Measurements from ENCODE around the gene SCPEP1.

Gene SCPEP1

DNA sequence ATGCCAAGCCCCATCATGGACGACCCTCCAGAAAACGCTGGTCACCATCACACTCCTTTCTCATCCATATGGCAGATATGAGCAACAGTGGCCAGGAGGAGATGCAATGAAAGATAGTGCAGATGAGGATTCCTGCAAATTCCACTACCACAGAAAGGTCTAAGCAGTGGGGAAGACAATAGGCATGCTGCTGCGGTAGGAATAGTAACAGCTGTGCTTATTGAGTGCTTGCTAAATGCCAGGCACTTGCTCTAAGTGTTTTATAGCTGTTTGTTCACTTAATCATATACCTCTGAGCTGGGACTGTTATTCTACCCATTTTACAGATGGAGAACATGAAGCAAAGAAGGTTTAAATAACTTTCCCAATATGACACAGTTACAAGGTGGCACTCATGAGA is 60.6 kb downstream of the SCPEP1 start:
- TF ChIP-seq, protein P1, sequence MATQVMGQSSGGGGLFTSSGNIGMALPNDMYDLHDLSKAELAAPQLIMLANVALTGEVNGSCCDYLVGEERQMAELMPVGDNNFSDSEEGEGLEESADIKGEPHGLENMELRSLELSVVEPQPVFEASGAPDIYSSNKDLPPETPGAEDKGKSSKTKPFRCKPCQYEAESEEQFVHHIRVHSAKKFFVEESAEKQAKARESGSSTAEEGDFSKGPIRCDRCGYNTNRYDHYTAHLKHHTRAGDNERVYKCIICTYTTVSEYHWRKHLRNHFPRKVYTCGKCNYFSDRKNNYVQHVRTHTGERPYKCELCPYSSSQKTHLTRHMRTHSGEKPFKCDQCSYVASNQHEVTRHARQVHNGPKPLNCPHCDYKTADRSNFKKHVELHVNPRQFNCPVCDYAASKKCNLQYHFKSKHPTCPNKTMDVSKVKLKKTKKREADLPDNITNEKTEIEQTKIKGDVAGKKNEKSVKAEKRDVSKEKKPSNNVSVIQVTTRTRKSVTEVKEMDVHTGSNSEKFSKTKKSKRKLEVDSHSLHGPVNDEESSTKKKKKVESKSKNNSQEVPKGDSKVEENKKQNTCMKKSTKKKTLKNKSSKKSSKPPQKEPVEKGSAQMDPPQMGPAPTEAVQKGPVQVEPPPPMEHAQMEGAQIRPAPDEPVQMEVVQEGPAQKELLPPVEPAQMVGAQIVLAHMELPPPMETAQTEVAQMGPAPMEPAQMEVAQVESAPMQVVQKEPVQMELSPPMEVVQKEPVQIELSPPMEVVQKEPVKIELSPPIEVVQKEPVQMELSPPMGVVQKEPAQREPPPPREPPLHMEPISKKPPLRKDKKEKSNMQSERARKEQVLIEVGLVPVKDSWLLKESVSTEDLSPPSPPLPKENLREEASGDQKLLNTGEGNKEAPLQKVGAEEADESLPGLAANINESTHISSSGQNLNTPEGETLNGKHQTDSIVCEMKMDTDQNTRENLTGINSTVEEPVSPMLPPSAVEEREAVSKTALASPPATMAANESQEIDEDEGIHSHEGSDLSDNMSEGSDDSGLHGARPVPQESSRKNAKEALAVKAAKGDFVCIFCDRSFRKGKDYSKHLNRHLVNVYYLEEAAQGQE (IDR thresholded peaks at IDR 0.05; ENCODE audit: insufficient read depth in 1 of 2, low read depth in 2 of 2, low read length in 2 of 2): no peak
- TF ChIP-seq SIN3A (IDR thresholded peaks at IDR 0.05; ENCODE audit: borderline replicate concordance, insufficient read depth, low read length) (no peak), FOXP2 (optimal IDR thresholded peaks at IDR 0.05; ENCODE audit: borderline replicate concordance, extremely low read depth, extremely low read length, insufficient read depth) (no peak)

DNA sequence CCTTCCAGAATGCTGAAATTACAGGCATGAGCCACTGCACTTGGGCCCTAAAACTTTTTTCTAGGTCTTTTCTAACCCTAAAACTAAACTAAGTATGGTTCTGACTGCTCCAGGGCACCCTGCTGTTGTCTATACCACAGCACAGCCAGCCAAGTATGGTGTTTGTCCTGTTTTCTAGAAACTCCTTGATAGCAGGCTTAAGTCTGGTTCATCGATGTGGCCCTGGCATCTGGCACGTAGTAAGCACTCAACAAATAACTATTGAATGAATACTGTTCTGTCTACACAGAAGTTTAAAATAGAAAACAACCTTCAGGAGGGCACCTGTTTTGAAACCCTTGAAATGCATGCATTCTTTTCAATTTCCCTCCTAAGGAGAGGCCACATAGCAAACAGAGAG is 62.6 kb downstream of the SCPEP1 start:
- no peak for TF ChIP-seq POLR2AphosphoS5 (IDR thresholded peaks at IDR 0.05; ENCODE audit: low read depth, low read length)
- TF ChIP-seq SIN3A (IDR thresholded peaks at IDR 0.05; ENCODE audit: borderline replicate concordance, insufficient read depth, low read length): no peak
- TF ChIP-seq, protein P1 (IDR thresholded peaks at IDR 0.05; ENCODE audit: insufficient read depth in 1 of 2, low read depth in 2 of 2, low read length in 2 of 2): no peak
- no peak for TF ChIP-seq FOXP2 (optimal IDR thresholded peaks at IDR 0.05; ENCODE audit: borderline replicate concordance, extremely low read depth, extremely low read length, insufficient read depth)
- TF ChIP-seq TAF1 (IDR thresholded peaks at IDR 0.05; ENCODE audit: borderline replicate concordance, insufficient read depth, low read length): no peak

DNA sequence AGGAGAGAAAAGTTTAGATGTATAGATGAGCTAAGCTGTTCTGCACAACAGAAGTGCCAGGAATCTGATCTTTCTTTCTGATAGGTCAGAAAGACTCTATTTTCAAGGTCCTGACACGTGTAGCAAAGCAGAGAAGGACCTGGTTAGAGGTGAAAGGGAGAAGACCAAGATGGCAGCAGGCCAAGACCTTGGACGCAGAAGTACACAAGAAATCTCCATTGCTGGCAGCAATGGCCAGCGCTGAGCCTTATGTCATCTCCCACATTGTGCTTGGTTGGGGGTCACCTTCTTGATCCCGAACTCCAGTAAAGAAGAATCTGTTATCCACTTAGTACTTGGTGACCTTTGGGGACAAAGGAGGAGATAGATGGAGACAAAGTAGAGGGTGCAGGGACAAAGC is 65.3 kb downstream of the SCPEP1 start:
- TF ChIP-seq TAF1 (IDR thresholded peaks at IDR 0.05; ENCODE audit: borderline replicate concordance, insufficient read depth, low read length) (no peak), FOXP2 (optimal IDR thresholded peaks at IDR 0.05; ENCODE audit: borderline replicate concordance, extremely low read depth, extremely low read length, insufficient read depth) (no peak), POLR2AphosphoS5 (IDR thresholded peaks at IDR 0.05; ENCODE audit: low read depth, low read length) (no peak)
- TF ChIP-seq, protein P1 (IDR thresholded peaks at IDR 0.05; ENCODE audit: insufficient read depth in 1 of 2, low read depth in 2 of 2, low read length in 2 of 2): no peak

DNA sequence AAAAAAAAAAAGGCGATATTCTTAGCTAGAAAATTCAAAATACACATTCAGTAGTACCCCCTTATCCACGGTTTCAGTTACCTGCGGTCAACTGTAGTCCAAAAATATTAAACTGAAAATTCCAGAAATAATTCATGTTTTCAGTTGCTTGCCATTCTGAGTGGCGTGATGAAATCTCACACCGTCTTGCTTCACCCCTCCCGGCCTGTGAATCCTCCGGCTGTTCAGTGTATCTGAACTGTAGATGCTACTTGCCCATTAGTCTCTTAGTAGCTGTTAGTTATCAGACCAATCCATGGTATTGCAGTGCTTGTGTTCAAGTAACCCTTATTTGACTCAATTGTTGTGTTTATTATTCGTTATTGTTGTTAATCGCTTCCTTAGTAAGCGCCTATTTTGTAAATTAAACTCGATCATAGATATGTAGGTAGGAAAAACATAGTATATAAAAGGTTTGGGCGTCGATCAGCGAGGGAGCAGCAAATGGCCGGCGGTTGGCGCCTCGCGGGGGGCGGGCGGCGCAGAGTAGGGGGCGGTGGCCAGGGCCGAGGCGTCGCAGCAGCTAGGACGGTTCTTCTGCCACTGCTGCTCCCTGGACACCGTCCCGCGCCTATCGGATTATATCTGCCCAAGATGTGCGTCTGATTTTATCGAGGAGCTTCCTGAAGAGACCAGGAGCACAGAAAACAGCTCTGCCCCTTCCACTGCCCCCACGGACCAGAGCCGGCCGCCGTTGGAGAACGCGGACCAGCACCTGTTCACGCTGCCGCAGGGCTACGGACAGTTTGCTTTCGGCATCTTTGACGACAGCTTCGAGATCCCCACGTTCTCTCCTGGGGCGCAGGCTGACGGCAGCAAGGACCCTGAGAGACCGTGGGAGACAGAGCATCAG is 67.3 kb downstream of the SCPEP1 start:
- TF ChIP-seq TAF1 (IDR thresholded peaks at IDR 0.05; ENCODE audit: borderline replicate concordance, insufficient read depth, low read length) (no peak), FOXP2 (optimal IDR thresholded peaks at IDR 0.05; ENCODE audit: borderline replicate concordance, extremely low read depth, extremely low read length, insufficient read depth) (no peak), SIN3A (IDR thresholded peaks at IDR 0.05; ENCODE audit: borderline replicate concordance, insufficient read depth, low read length) (no peak), POLR2AphosphoS5 (IDR thresholded peaks at IDR 0.05; ENCODE audit: low read depth, low read length) (no peak)
- TF ChIP-seq, protein P1 (IDR thresholded peaks at IDR 0.05; ENCODE audit: insufficient read depth in 1 of 2, low read depth in 2 of 2, low read length in 2 of 2): no peak

Data from PFSK-1 (cell line).